AG04450 (cell line): ENCODE measurements around the gene RPL22. TPM values are rescaled to one million over a fixed set of nuclear protein-coding genes. Genes with fewer than 3 reads are reported as not detected.
A peak's percentile ranks its signal among the peaks of the same experiment; 100 is the strongest.

Source experiments
- CTCF ChIA-PET: fragments of 300-600, 350-600 bp; formaldehyde crosslinking; extraction: SDS; loops from one replicate; lab custom pipeline; 2022; ENCODE audit warnings: antibody characterized with exemption, inconsistent platforms; lab: Charles Lee
- POLR2A ChIA-PET: fragments of 350-600 bp; formaldehyde crosslinking; extraction: SDS; loops from one replicate; lab custom pipeline; 2021; ENCODE audit warnings: antibody characterized with exemption, inconsistent platforms; lab: Yijun Ruan, JAX
- DNase-seq: peaks from one replicate; pipeline ENCODE4 v3.0.0-alpha.2; 2011; ENCODE audit warnings: low read depth, low spot score
- H3K27ac ChIP-seq: one replicate; pipeline ENCODE4 v1.5.1; 2012; ENCODE audit warnings: low read depth, low read length, control low read depth
- H3K27me3 ChIP-seq: one replicate; pipeline ENCODE4 v1.6.0; 2012; ENCODE audit warnings: low read length; ENCODE audit not compliant: control insufficient read depth, insufficient read depth
- H3K4me3 ChIP-seq: 2 replicates; pipeline ENCODE4 v1.5.1; 2011; ENCODE audit warnings: mild to moderate bottlenecking, low read depth, low read length, control low read depth
- H3K9me3 ChIP-seq: 2 replicates; pipeline ENCODE4 v1.5.1; 2012; ENCODE audit warnings: low read length; ENCODE audit not compliant: control insufficient read depth, insufficient read depth
- polyA plus RNA-seq: library from polyadenylated mRNA; depleted of rRNA; stranded (reverse); fragments of >200 nt; gene quantifications from 2 replicates; pipeline ENCODE4 v1.2.3, GENCODE V29; 2011
- TF ChIP-seq, protein P1 (sequence below): IDR thresholded peaks from 2 replicates; pipeline ENCODE4 v1.5.1; 2011; ENCODE audit warnings: low read depth, low read length, control low read depth, inconsistent platforms

The RPL22 gene
- polyA plus RNA-seq, 1 experiment, result 393 TPM

DNA sequence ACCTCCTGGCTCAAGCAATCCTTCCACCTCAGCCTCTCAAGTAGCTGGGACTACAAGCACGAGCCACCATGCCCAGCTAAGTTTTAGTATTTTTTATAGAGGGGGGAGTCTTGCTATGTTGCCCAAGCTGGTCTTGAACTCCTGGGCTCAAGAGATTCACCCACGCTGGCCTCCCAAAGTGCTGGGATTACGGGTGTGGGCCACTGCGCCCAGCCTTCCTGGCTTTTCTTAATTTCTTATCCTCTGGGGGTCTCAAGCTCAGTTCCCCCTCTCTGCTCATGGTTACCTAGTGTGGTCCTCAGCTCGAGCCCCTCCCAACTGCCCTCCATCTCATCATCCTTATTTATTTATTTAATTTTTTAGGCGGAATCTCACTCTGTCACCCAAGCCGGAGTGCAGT, 2.9 kb upstream of the RPL22 start:
- DNase-seq, result no peak
- POLR2A ChIA-PET, result interaction anchor here (0.6 kb wide), 1 partner anchor 13 kb away, joined by 3 read pairs; no protein-coding TSS in a partner anchor
- CTCF ChIA-PET, result interaction anchor here (1.0 kb wide), 1 partner anchor 16 kb away, joined by 4 read pairs; no protein-coding TSS in a partner anchor
- Histone ChIP-seq H3K27me3 (no peaks in the 10 kb centered on the region), H3K9me3 (peaks cover 3% of the 10 kb centered on the region; the same call in 1 of the 2 replicates), H3K4me3 (no peak overlapping the region), H3K27ac (no peak overlapping the region)
- TF ChIP-seq, protein P1, sequence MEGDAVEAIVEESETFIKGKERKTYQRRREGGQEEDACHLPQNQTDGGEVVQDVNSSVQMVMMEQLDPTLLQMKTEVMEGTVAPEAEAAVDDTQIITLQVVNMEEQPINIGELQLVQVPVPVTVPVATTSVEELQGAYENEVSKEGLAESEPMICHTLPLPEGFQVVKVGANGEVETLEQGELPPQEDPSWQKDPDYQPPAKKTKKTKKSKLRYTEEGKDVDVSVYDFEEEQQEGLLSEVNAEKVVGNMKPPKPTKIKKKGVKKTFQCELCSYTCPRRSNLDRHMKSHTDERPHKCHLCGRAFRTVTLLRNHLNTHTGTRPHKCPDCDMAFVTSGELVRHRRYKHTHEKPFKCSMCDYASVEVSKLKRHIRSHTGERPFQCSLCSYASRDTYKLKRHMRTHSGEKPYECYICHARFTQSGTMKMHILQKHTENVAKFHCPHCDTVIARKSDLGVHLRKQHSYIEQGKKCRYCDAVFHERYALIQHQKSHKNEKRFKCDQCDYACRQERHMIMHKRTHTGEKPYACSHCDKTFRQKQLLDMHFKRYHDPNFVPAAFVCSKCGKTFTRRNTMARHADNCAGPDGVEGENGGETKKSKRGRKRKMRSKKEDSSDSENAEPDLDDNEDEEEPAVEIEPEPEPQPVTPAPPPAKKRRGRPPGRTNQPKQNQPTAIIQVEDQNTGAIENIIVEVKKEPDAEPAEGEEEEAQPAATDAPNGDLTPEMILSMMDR, result no peak

DNA sequence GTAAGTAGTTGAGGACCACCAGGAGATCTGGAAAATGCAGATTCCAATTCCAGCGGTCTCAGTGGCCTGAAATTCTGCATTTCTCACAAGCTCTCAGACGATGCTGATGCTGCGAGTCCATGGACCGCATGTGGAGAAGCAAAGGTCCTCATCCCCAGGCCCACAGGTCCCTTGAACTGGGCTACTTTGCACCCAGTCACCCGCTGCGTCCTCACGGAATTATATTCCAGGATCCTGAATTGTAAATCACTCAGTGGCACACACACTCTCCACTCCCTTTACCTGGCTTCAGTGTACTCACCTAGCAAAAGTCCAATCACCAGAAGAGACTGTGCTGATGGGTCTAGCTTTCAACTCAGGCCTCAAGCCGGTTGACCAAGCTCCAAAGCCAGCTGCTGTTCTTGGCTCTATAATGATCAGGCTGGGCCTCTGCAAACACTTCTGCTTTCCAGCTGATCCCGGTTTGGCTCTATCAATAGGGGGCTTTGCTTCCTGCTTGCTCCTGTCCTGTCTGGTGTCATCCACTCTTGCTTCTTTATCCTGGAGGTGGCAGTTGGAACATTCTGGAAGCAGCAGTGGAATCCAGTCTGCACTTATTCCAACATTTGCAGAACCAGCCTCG, 904 bp upstream of the RPL22 start:
- DNase-seq, result no peak
- Histone ChIP-seq H3K9me3 (peaks cover 3% of the 10 kb centered on the region; the same call in 1 of the 2 replicates), H3K27me3 (no peaks in the 10 kb centered on the region), H3K4me3 (peak overlapping the region; percentile 94), H3K27ac (peak overlapping the region; percentile 47)
- ChIA-PET POLR2A (no interaction called here), CTCF (interaction anchor here (0.6 to 1.3 kb wide), 5 partner anchors 15 to 134 kb away, joined by 3 read pairs; no protein-coding TSS in a partner anchor)
- TF ChIP-seq, protein P1, result no peak

DNA sequence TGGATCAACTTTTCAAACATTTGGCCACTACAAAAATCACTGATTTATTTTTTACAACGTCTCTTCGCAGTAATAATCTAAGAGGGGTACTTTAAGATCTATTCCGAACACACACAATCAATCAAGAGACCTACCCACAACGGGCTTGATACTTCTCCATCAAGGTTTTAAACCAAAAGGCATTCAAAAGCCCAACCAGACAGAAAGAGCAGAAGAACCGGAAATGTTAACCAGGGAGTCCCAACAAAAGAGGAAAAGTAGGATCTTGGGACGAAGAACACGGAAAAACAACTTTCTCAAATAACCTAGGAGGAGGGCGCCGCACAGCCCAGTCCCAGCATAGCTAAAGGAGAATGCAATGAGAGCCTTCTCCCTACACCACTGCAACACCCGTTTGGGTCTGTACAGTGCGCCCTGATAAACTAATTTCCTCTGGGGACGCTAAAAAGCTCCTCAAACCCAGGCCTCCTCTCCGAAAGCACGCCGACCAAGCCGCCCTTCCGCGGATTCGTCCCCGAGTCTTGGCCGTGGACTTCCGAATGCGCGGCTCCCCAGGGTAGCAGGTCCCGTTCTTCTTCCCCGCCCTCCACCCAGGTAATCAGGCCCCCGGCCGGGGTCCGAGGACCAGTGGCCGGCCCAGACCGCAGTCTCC, 623 bp downstream of the RPL22 start:
- peak overlapping the region; percentile 94 for H3K4me3 ChIP-seq
- H3K27me3 ChIP-seq, result no peaks in the 10 kb centered on the region
- ChIA-PET POLR2A (interaction anchor here (0.8 kb wide), 1 partner anchor 9 kb away, joined by 3 read pairs; no protein-coding TSS in a partner anchor), CTCF (interaction anchor here (2.0 kb wide), 1 partner anchor 13 kb away, joined by 9 read pairs; no protein-coding TSS in a partner anchor)
- H3K27ac ChIP-seq, result peak overlapping the region; percentile 65
- no peak for DNase-seq
- TF ChIP-seq, protein P1, result no peak
- H3K9me3 ChIP-seq, result peaks cover 3% of the 10 kb centered on the region; the same call in 1 of the 2 replicates

GRCh38 chr1:6197746-6198427, 1.5 kb downstream of the RPL22 start:
- POLR2A ChIA-PET, result no interaction called here
- CTCF ChIA-PET, result interaction anchor here (1.1 to 2.0 kb wide), 3 partner anchors 11 to 13 kb away, joined by 3 to 9 read pairs (median 7); no protein-coding TSS in a partner anchor
- DNase-seq, result no peak
- Histone ChIP-seq H3K4me3 (peak overlapping the region; percentile 94), H3K27me3 (no peaks in the 10 kb centered on the region), H3K27ac (no peak overlapping the region), H3K9me3 (peaks cover 3% of the 10 kb centered on the region; the same call in 1 of the 2 replicates)
- TF ChIP-seq, protein P1, result no peak
